Stimulated activated CD4-positive, alpha-beta T cell treated with anti-CD3 and anti-CD28 coated beads, Interleukin-2, amount 100 ng/mL, for 24 hours (primary cell): Measurements from ENCODE around the gene DOK1.

Experiments
- DNase-seq, 2 donors: peaks; one replicate each; pipeline ENCODE4 v3.0.0-alpha.2; 2020

The DOK1 gene

GRCh38 chr2:74571058-74571457 is 16.5 kb downstream of the DOK1 start:
- DNase-seq, result no peak

GRCh38 chr2:74572178-74572925 is 17.8 kb downstream of the DOK1 start:
- no peak for DNase-seq

GRCh38 chr2:74573747-74574562 is 19.4 kb downstream of the DOK1 start:
- DNase-seq, result no peak

GRCh38 chr2:74575320-74575719 is 20.8 kb downstream of the DOK1 start:
- no peak for DNase-seq

- no peak for DNase-seq
Measured at GRCh38 chr2:74576211-74576862, 21.8 kb downstream of the DOK1 start.

GRCh38 chr2:74576863-74577229 is 22.3 kb downstream of the DOK1 start:
- no peak for DNase-seq

GRCh38 chr2:74577448-74577847 is 22.9 kb downstream of the DOK1 start:
- DNase-seq, result no peak

GRCh38 chr2:74578408-74578807 is 23.9 kb downstream of the DOK1 start:
- no peak for DNase-seq

- no peak for DNase-seq
Measured at GRCh38 chr2:74581463-74581862, 26.9 kb downstream of the DOK1 start.

- DNase-seq, result no peak
Measured at GRCh38 chr2:74582184-74582583, 27.7 kb downstream of the DOK1 start.

- no peak for DNase-seq
Measured at GRCh38 chr2:74583504-74583903, 29.0 kb downstream of the DOK1 start.

- peak in 1 of 2 donors; percentile 17 for DNase-seq
Measured at GRCh38 chr2:74584088-74584645, 29.6 kb downstream of the DOK1 start.

- DNase-seq, result peak in 1 of 2 donors; percentile 39
Measured at GRCh38 chr2:74585406-74586185, 31.1 kb downstream of the DOK1 start.

- DNase-seq, result peak; percentile 59 to 63
Measured at GRCh38 chr2:74587664-74588277, 33.3 kb downstream of the DOK1 start.

- no peak for DNase-seq
Measured at GRCh38 chr2:74588664-74589063, 34.1 kb downstream of the DOK1 start.

- no peak for DNase-seq
Measured at GRCh38 chr2:74593826-74594772, 39.6 kb downstream of the DOK1 start.

GRCh38 chr2:74596584-74596983 is 42.1 kb downstream of the DOK1 start:
- DNase-seq, result no peak

GRCh38 chr2:74597410-74597809 is 42.9 kb downstream of the DOK1 start:
- no peak for DNase-seq

GRCh38 chr2:74599676-74600075 is 45.2 kb downstream of the DOK1 start:
- DNase-seq, result no peak

GRCh38 chr2:74602586-74603281 is 48.2 kb downstream of the DOK1 start:
- no peak for DNase-seq
